Activated T-helper 2 cell treated with anti-CD3 and anti-CD28 coated beads, Interferon-gamma antibody, Interleukin-2, Interleukin-4, amounts not matched to agents 10 μg/mL and 5 μg/mL and 100 μg/mL, durations not matched to agents 14 hours and 24 hours and 36 hours (primary cell): ENCODE data around the gene PHYHIPL. TPM values are rescaled to one million over a fixed set of nuclear protein-coding genes. Genes with fewer than 3 reads are reported as not detected.
"Not testable (repeated sequence)": the region's sequence is repeated elsewhere in the genome, so short reads cannot be mapped to it uniquely, and the experiment has no call there.

Source experiments
- DNase-seq: peaks from one replicate; pipeline ENCODE4 v3.0.0; 2021; ENCODE audit warnings: low spot score
- H3K27ac Mint-ChIP-seq: one replicate; pipeline ENCODE4 v1.8.0; 2021; ENCODE audit warnings: mixed read lengths
- H3K27me3 Mint-ChIP-seq: one replicate; pipeline ENCODE4 v1.8.0; 2021; ENCODE audit warnings: low read depth, mixed read lengths
- H3K36me3 Mint-ChIP-seq: one replicate; pipeline ENCODE4 v1.8.0; 2021; ENCODE audit warnings: low read depth, mixed read lengths
- H3K4me1 Mint-ChIP-seq: one replicate; pipeline ENCODE4 v1.8.0; 2021; ENCODE audit warnings: low read depth, mixed read lengths
- H3K4me3 Mint-ChIP-seq: one replicate; pipeline ENCODE4 v1.8.0; 2021; ENCODE audit warnings: low read depth, mild to moderate bottlenecking, moderate library complexity, mixed read lengths
- H3K9me3 Mint-ChIP-seq: one replicate; pipeline ENCODE4 v1.8.0; 2021; ENCODE audit warnings: mixed read lengths
- intact Hi-C: fragments of 100-400 bp; cut with micrococcal nuclease; formaldehyde crosslinking; loops from one replicate; pipeline ENCODE4 v1.15.1; 2023
- total RNA-seq: library from RNA; stranded (reverse); gene quantifications from 2 replicates; pipeline ENCODE4 v1.2.3, GENCODE V29; 2022

The PHYHIPL gene
- total RNA-seq, 1 donor from 2014 or later: not detected

DNA sequence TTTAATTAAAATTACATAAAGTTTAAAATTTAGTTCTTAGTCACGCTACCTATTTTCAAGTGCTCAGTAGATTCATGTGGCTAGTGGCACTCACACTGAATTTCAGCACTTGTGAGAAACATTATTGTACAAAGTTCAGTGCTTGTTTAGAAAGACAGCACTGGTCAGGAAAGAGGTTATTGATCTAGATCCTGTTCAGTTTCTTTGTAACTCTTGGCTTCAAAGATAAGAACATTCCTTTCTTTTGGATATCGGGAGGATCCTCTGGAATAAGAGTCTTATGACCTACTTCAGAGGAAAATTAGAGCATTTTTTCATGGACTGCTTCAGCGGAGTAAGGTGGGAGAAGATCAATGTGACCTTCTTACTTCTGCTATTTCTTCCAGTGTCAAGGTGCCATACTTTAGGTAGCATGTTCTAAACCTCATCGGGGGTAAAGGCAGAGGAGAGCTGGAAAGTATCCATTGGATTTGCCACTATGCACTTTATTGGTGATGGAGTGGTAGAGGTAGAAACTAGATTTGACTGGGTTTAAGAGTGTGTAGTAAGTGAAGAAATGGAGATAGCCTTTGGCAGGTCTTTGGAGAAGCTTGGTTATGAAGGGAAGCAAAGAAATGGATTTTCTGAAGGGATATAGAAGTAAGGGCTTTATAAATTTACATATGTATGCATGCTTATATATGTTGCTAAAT is 39.9 kb downstream of the PHYHIPL start:
- no peak overlapping the region for H3K27ac Mint-ChIP-seq
- H3K9me3 Mint-ChIP-seq: no peaks in the 10 kb centered on the region
- no peak for DNase-seq

GRCh38 chr10:59222788-59223187 is 46.3 kb downstream of the PHYHIPL start:
- H3K9me3 Mint-ChIP-seq: no peaks in the 10 kb centered on the region
- no peaks in the 10 kb centered on the region for H3K4me1 Mint-ChIP-seq
- intact Hi-C loops: no loop called here
- no peaks in the 10 kb centered on the region for H3K36me3 Mint-ChIP-seq
- no peak overlapping the region for H3K4me3 Mint-ChIP-seq
- no peak for DNase-seq
- no peaks in the 10 kb centered on the region for H3K27me3 Mint-ChIP-seq
- no peak overlapping the region for H3K27ac Mint-ChIP-seq

More for the DNA sequence above, 39.9 kb downstream of the PHYHIPL start:
- Mint-ChIP-seq H3K27me3 (no peaks in the 10 kb centered on the region), H3K4me3 (no peak overlapping the region), H3K4me1 (no peaks in the 10 kb centered on the region), H3K36me3 (no peaks in the 10 kb centered on the region)
- intact Hi-C loops: no loop called here

GRCh38 chr10:59223597-59223996 is 47.2 kb downstream of the PHYHIPL start:
- H3K27me3 Mint-ChIP-seq, H3K4me3 Mint-ChIP-seq, H3K27ac Mint-ChIP-seq, H3K4me1 Mint-ChIP-seq, DNase-seq, intact Hi-C loops, H3K36me3 Mint-ChIP-seq, H3K9me3 Mint-ChIP-seq: not testable (repeated sequence)

GRCh38 chr10:59225211-59225610 is 48.8 kb downstream of the PHYHIPL start:
- intact Hi-C loops: no loop called here
- Mint-ChIP-seq H3K4me1 (no peaks in the 10 kb centered on the region), H3K4me3 (no peak overlapping the region), H3K9me3 (no peaks in the 10 kb centered on the region), H3K27me3 (no peaks in the 10 kb centered on the region), H3K36me3 (no peaks in the 10 kb centered on the region), H3K27ac (no peak overlapping the region)
- no peak for DNase-seq

DNA sequence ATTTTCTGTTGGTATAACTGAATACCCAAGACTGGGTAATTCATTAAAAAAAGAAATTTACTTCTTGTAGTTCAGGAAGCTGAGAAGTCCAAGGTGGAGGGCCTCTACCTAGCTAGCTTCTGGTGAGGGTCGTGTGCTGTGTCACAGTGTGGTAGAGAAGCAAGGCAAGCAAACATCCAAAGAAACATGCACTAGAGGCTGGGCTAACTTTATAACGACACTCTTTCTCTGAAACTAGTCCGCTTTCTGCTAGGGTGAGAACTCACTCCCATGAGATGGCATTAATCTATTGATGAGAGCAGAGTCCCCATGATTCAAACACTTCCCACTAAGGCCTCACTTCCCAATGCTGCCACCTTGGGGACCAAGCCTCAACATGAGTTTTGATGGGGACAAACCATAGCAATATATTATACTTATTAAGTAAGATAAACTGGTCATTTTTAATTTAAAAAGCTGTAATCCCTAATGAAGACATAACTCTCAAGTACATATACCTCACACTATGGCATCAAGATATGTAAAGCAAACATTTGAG is 50.8 kb downstream of the PHYHIPL start:
- Mint-ChIP-seq H3K9me3 (no peaks in the 10 kb centered on the region), H3K27ac (no peak overlapping the region)

GRCh38 chr10:59229441-59229840 is 53.0 kb downstream of the PHYHIPL start:
- Mint-ChIP-seq H3K4me3 (no peak overlapping the region), H3K4me1 (no peaks in the 10 kb centered on the region), H3K36me3 (no peaks in the 10 kb centered on the region), H3K9me3 (no peaks in the 10 kb centered on the region), H3K27ac (no peak overlapping the region), H3K27me3 (no peaks in the 10 kb centered on the region)
- no peak for DNase-seq
- intact Hi-C loops: no loop called here

More for the DNA sequence above, 50.8 kb downstream of the PHYHIPL start:
- Mint-ChIP-seq H3K4me3 (no peak overlapping the region), H3K36me3 (no peaks in the 10 kb centered on the region), H3K27me3 (no peaks in the 10 kb centered on the region), H3K4me1 (no peaks in the 10 kb centered on the region)
- intact Hi-C loops: no loop called here
- DNase-seq: no peak

GRCh38 chr10:59234194-59234593 is 57.8 kb downstream of the PHYHIPL start:
- intact Hi-C loops: no loop called here
- no peak overlapping the region for H3K27ac Mint-ChIP-seq
- H3K4me1 Mint-ChIP-seq: no peaks in the 10 kb centered on the region
- no peaks in the 10 kb centered on the region for H3K36me3 Mint-ChIP-seq
- DNase-seq: no peak
- H3K27me3 Mint-ChIP-seq: no peaks in the 10 kb centered on the region
- no peaks in the 10 kb centered on the region for H3K9me3 Mint-ChIP-seq
- H3K4me3 Mint-ChIP-seq: no peak overlapping the region

DNA sequence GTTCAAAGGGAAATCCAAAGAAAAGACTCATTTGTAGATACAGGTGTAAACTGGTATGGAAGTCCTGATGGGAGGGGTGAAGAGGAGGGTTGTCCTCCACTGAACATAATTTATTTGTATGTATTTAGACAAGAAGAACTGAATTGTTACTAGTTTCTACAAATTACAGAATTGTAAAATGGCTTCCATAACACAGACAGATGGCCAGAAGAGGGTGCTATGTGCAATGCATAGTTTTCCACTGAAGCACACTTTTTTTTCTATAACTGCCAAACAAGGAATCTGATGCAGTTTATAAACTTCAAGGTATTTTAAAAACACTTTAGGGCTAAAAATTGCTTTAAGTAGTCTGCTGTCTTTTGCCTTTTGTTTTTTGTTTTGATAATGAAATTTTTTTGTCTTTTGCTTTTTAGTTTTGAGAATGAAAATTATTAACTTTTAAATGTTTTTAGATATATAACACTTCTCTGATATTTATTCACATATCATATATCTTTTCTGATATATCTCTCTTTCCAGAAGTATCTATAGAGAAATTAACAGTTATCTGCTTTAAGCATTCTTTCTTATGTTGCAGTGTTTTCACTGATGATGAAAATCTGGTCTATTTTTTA is 58.5 kb downstream of the PHYHIPL start:
- Mint-ChIP-seq H3K4me3 (no peak overlapping the region), H3K9me3 (no peaks in the 10 kb centered on the region)

DNA sequence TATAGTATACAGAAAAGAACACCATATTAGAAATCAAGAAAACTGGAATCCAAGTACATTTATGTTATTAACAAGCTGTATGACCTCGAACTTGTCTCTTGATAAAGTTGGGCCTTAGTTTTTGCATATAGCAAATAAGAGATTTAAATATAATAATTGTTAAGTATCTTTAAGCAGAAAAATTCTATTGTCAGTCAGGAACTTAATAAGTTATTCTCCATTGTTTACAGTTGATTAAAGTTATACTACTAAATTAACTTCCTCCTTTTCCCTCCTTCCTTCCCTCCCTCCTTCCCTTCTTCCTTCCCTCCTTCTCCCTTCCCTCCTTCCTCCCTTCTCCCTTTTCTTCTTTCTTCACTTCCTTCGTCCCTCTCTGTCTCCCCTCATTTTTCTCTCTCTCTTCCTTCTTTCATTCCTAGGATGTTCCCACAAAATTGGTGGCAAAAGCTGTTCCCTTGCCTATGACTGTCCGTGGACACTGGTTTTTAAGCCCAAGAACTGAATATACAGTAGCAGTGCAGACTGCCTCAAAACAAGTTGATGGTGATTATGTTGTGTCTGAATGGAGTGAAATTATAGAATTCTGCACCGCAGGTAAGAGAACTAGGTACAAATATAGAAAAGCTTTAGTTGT is 59.7 kb downstream of the PHYHIPL start:
- DNase-seq: no peak
- no peak overlapping the region for H3K4me3 Mint-ChIP-seq
- no peaks in the 10 kb centered on the region for H3K4me1 Mint-ChIP-seq
- H3K9me3 Mint-ChIP-seq: no peaks in the 10 kb centered on the region
- H3K27me3 Mint-ChIP-seq: no peaks in the 10 kb centered on the region
- no peaks in the 10 kb centered on the region for H3K36me3 Mint-ChIP-seq
- H3K27ac Mint-ChIP-seq: no peak overlapping the region
- intact Hi-C loops: loop anchor here (5.0 kb wide), 1 partner anchor 284 kb away; no protein-coding TSS in a partner anchor

More for the DNA sequence above, 58.5 kb downstream of the PHYHIPL start:
- Mint-ChIP-seq H3K27ac (no peak overlapping the region), H3K36me3 (no peaks in the 10 kb centered on the region), H3K4me1 (no peaks in the 10 kb centered on the region), H3K27me3 (no peaks in the 10 kb centered on the region)
- intact Hi-C loops: loop anchor here (5.0 kb wide), 1 partner anchor 283 kb away; no protein-coding TSS in a partner anchor
- no peak for DNase-seq

DNA sequence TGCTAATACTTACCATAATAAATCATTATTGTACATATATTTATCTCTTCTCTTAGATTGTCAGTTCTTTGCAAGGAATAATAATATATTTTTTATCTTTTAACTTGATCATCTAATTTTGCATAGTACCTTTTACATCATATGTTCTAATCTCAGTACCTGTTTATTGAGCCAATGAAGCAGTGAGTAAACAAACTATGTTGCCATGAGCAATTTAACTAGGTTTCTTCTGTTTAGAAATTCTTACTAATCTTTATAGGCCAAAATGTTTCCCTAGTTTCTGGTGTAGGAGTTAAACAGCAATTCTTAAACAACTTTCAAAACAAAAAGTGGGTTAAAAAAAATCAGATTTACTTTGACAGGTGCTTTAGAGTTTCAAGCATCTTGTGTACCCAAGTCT is 61.3 kb downstream of the PHYHIPL start:
- intact Hi-C loops: loop anchor here (5.0 kb wide), 1 partner anchor 285 kb away; no protein-coding TSS in a partner anchor
- no peak for DNase-seq
- Mint-ChIP-seq H3K4me1 (no peaks in the 10 kb centered on the region), H3K27me3 (no peaks in the 10 kb centered on the region), H3K36me3 (no peaks in the 10 kb centered on the region), H3K27ac (no peak overlapping the region), H3K4me3 (no peak overlapping the region), H3K9me3 (no peaks in the 10 kb centered on the region)

DNA sequence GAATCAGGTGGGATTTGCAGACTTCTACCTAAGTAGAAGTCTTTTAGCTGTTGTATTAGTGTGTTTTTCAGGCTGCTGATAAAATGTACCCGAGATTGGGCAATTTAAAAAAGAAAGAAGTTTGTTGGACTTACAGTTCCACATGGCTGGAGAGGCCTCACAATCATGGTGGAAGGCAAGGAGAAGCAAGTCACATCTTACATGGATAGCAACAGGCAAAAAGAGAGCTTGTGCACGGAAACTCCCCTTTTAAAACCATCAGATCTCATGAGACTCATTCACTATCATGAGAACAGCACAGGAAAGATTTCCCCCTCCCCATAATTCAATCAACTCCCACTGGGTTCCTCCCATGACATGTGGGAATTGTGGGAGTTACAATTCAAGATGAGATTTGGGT is 62.7 kb downstream of the PHYHIPL start:
- not testable (repeated sequence) for H3K27ac Mint-ChIP-seq, H3K27me3 Mint-ChIP-seq, H3K36me3 Mint-ChIP-seq, DNase-seq, H3K4me3 Mint-ChIP-seq, H3K9me3 Mint-ChIP-seq, H3K4me1 Mint-ChIP-seq
- intact Hi-C loops: loop anchor here (5.0 kb wide), 1 partner anchor 287 kb away; no protein-coding TSS in a partner anchor

GRCh38 chr10:59240582-59241183 is 64.2 kb downstream of the PHYHIPL start:
- Mint-ChIP-seq H3K27me3 (no peaks in the 10 kb centered on the region), H3K4me3 (no peak overlapping the region), H3K4me1 (no peaks in the 10 kb centered on the region), H3K9me3 (no peaks in the 10 kb centered on the region), H3K36me3 (no peaks in the 10 kb centered on the region), H3K27ac (no peak overlapping the region)
- intact Hi-C loops: loop anchor here (5.0 kb wide), 1 partner anchor 382 kb away; no protein-coding TSS in a partner anchor
- DNase-seq: no peak
